IMR-90 (cell line): ENCODE results near the gene GUCD1. TPM values are rescaled to one million over a fixed set of nuclear protein-coding genes. Genes with fewer than 3 reads are reported as not detected.

Source experiments
- ATAC-seq: fragments of 200-7000 bp; cut with Tn5 transposase; 2 replicates; pipeline ENCODE4 v1.9.1; 2020; ENCODE audit warnings: low read depth, mild to moderate bottlenecking, moderate library complexity
- BruUV-seq: library from RNA; stranded (reverse); fragments of 400-500 nt; replicated peaks from 2 replicates; lab custom pipeline; 2021; lab: Mats Ljungman, UMichigan
- CTCF ChIA-PET: fragments of 300-600 bp; formaldehyde crosslinking; extraction: SDS; loops from one replicate; lab custom pipeline; 2021; ENCODE audit warnings: antibody characterized with exemption; lab: Yijun Ruan, JAX
- POLR2A ChIA-PET: fragments of 300-600 bp; sonication (Branson Sonifier 250); formaldehyde crosslinking; loops from one replicate; lab custom pipeline; 2022; ENCODE audit warnings: antibody characterized with exemption; ENCODE audit not compliant: unreplicated experiment; lab: Charles Lee
- DNase-seq: peaks from one replicate; pipeline ENCODE4 v3.0.0; 2013
- H2AFZ ChIP-seq: replicated peaks from 2 replicates; pipeline ENCODE3; 2013; ENCODE audit warnings: low read length, mild to moderate bottlenecking; ENCODE audit not compliant: poor library complexity
- H2AK5ac ChIP-seq: 2 replicates; pipeline ENCODE4 v1.6.1; 2013; ENCODE audit warnings: low read depth, low read length, inconsistent platforms
- H2AK9ac ChIP-seq: replicated peaks from 2 replicates; pipeline ENCODE3; 2013; ENCODE audit warnings: mild to moderate bottlenecking, low read depth, low read length, moderate library complexity; ENCODE audit not compliant: poor library complexity
- H2BK120ac ChIP-seq: 2 replicates; pipeline ENCODE4 v1.6.1; 2013; ENCODE audit warnings: low read depth, low read length, inconsistent platforms
- H2BK15ac ChIP-seq: 3 replicates; pipeline ENCODE4 v1.6.1; 2013; ENCODE audit warnings: low read depth, low read length, inconsistent platforms
- H2BK20ac ChIP-seq: 2 replicates; pipeline ENCODE4 v1.6.1; 2013; ENCODE audit warnings: low read depth, mild to moderate bottlenecking, inconsistent platforms, low read length, moderate library complexity
- H2BK5ac ChIP-seq: 2 replicates; pipeline ENCODE4 v1.6.1; 2013; ENCODE audit warnings: mild to moderate bottlenecking, low read depth, low read length, inconsistent platforms; ENCODE audit not compliant: poor library complexity, severe bottlenecking
- H3K14ac ChIP-seq: replicated peaks from 2 replicates; pipeline ENCODE4 v1.6.1; 2013; ENCODE audit warnings: low read depth, low read length, inconsistent platforms
- H3K18ac ChIP-seq: 2 replicates; pipeline ENCODE4 v1.6.1; 2013; ENCODE audit warnings: low read depth, low read length, control low read depth
- H3K23ac ChIP-seq: 2 replicates; pipeline ENCODE4 v1.6.1; 2013; ENCODE audit warnings: low read depth, low read length, inconsistent platforms
- H3K27ac ChIP-seq: 2 replicates; pipeline ENCODE4 v1.5.1; 2013; ENCODE audit warnings: mild to moderate bottlenecking, control low read depth, low read length; ENCODE audit not compliant: insufficient read depth
- H3K27me3 ChIP-seq: 2 replicates; pipeline ENCODE4 v1.6.1; 2013; ENCODE audit warnings: low read length; ENCODE audit not compliant: control insufficient read depth, insufficient read depth
- H3K36me3 ChIP-seq: 2 replicates; pipeline ENCODE4 v1.6.1; 2013; ENCODE audit warnings: low read length, mixed read lengths; ENCODE audit not compliant: control insufficient read depth, insufficient read depth
- H3K4ac ChIP-seq: 2 replicates; pipeline ENCODE4 v1.6.1; 2013; ENCODE audit warnings: low read depth, low read length, inconsistent platforms
- H3K4me1 ChIP-seq: 2 replicates; pipeline ENCODE4 v1.6.1; 2013; ENCODE audit warnings: low read length, mixed read lengths; ENCODE audit not compliant: control insufficient read depth, insufficient read depth
- H3K4me2 ChIP-seq: 2 replicates; pipeline ENCODE4 v1.6.1; 2013; ENCODE audit warnings: low read depth, mild to moderate bottlenecking, control low read depth, low read length, moderate library complexity
- H3K4me3 ChIP-seq: 2 replicates; pipeline ENCODE4 v1.5.1; 2013; ENCODE audit warnings: low read depth, mild to moderate bottlenecking, control low read depth, low read length, moderate library complexity; ENCODE audit not compliant: insufficient read depth
- H3K56ac ChIP-seq: 2 replicates; pipeline ENCODE4 v1.6.1; 2013; ENCODE audit warnings: low read length, inconsistent platforms; ENCODE audit not compliant: insufficient read depth; ENCODE audit errors: extremely low read depth
- H3K79me1 ChIP-seq, 2 experiments: 2 replicates each; pipeline ENCODE4 v1.6.1; 2013; ENCODE audit warnings: low read length in 2 of 2, inconsistent platforms in 1 of 2, low read depth in 1 of 2
- H3K9ac ChIP-seq: 2 replicates; pipeline ENCODE4 v1.6.1; 2013; ENCODE audit warnings: low read depth, low read length, control low read depth
- H3K9me1 ChIP-seq: 2 replicates; pipeline ENCODE4 v1.6.1; 2013; ENCODE audit warnings: low read length, inconsistent platforms; ENCODE audit not compliant: insufficient read depth
- H3K9me3 ChIP-seq: 2 replicates; pipeline ENCODE4 v1.6.1; 2013; ENCODE audit warnings: low read length; ENCODE audit not compliant: control insufficient read depth, insufficient read depth
- H4K20me1 ChIP-seq: 2 replicates; pipeline ENCODE4 v1.6.1; 2013; ENCODE audit warnings: low read length, inconsistent platforms; ENCODE audit not compliant: insufficient read depth
- H4K5ac ChIP-seq: 2 replicates; pipeline ENCODE4 v1.6.1; 2013; ENCODE audit warnings: mild to moderate bottlenecking, low read depth, low read length, control low read depth
- H4K8ac ChIP-seq, 2 experiments: 2 replicates each; pipeline ENCODE4 v1.6.1; 2013; ENCODE audit warnings: low read depth in 2 of 2, low read length in 2 of 2, control low read depth in 1 of 2, inconsistent platforms in 1 of 2
- H4K91ac ChIP-seq: 2 replicates; pipeline ENCODE4 v1.6.1; 2013; ENCODE audit warnings: low read depth, low read length, inconsistent platforms; ENCODE audit not compliant: insufficient read depth
- BHLHE40 ChIP-seq: fragments of 150-350 bp; IDR thresholded peaks from 2 replicates; pipeline ENCODE4 v1.6.1; 2016; ENCODE audit warnings: mild to moderate bottlenecking, low read depth, low read length
- CEBPB ChIP-seq: IDR thresholded peaks from 2 replicates; pipeline ENCODE4 v1.6.1; 2012; ENCODE audit warnings: low read depth, low read length, improper control_type of control experiment
- FOS ChIP-seq: fragments of 150-350 bp; IDR thresholded peaks from 2 replicates; pipeline ENCODE4 v1.6.1; 2016; ENCODE audit warnings: low read depth, low read length
- MAFK ChIP-seq: IDR thresholded peaks from 2 replicates; pipeline ENCODE4 v1.6.1; 2012; ENCODE audit warnings: low read depth, low read length, improper control_type of control experiment
- MAZ ChIP-seq: IDR thresholded peaks from 2 replicates; pipeline ENCODE4 v1.6.1; 2012; ENCODE audit warnings: low read depth, mild to moderate bottlenecking, low read length, improper control_type of control experiment, moderate library complexity, borderline replicate concordance
- MXI1 ChIP-seq: IDR thresholded peaks from 2 replicates; pipeline ENCODE4 v1.6.1; 2012; ENCODE audit warnings: low read depth, mild to moderate bottlenecking, low read length, moderate library complexity, borderline replicate concordance
- NFE2L2 ChIP-seq: fragments of 150-350 bp; IDR thresholded peaks from 2 replicates; pipeline ENCODE4 v1.6.1; 2016; ENCODE audit warnings: low read depth, mild to moderate bottlenecking, low read length
- POLR2A ChIP-seq: IDR thresholded peaks from 2 replicates; pipeline ENCODE4 v1.6.1; 2012; ENCODE audit warnings: mild to moderate bottlenecking, low read depth, low read length
- RAD21 ChIP-seq: IDR thresholded peaks from 2 replicates; pipeline ENCODE4 v1.6.1; 2012; ENCODE audit warnings: low read length, improper control_type of control experiment
- RCOR1 ChIP-seq: IDR thresholded peaks from 2 replicates; pipeline ENCODE4 v1.6.1; 2012; ENCODE audit warnings: mild to moderate bottlenecking, low read length, improper control_type of control experiment; ENCODE audit not compliant: insufficient replicate concordance
- RFX5 ChIP-seq: IDR thresholded peaks from 2 replicates; pipeline ENCODE4 v1.8.0; 2012; ENCODE audit warnings: low read depth, mild to moderate bottlenecking, low read length, moderate library complexity
- SMC3 ChIP-seq: fragments of 150-350 bp; IDR thresholded peaks from 2 replicates; pipeline ENCODE4 v1.6.1; 2016; ENCODE audit warnings: low read depth, mild to moderate bottlenecking, antibody characterized with exemption, low read length, moderate library complexity
- WGBS, 2 experiments: methylation state at CpG; one replicate each; pipeline versions ENCODE4 v1.1.5 to v1.1.7; 2013; ENCODE audit warnings: missing lambda C conversion rate in 2 of 2; ENCODE audit not compliant: insufficient read length in 1 of 2; ENCODE audit errors: extremely low coverage in 2 of 2; 5-methylcytosine and 5-hydroxymethylcytosine counted together
- dilution Hi-C: fragments of 300-500 bp; cut with HindIII; formaldehyde crosslinking; loops from one replicate; pipeline ENCODE4 v1.14.3; 2018; ENCODE audit warnings: low sequenced_read_pairs; ENCODE audit not compliant: unreplicated experiment
- in situ Hi-C: fragments of 300-500 bp; cut with MboI; formaldehyde crosslinking; loops from 3 replicates; pipeline ENCODE4 v1.14.3; 2019; ENCODE audit warnings: low sequenced_read_pairs, inconsistent platforms, mixed read lengths
- intact Hi-C: fragments of 100-400 bp; cut with micrococcal nuclease; formaldehyde crosslinking; loops from 2 replicates; pipeline ENCODE4 v1.10.0; 2022
- polyA plus RNA-seq, 3 experiments: library from polyadenylated mRNA; depleted of rRNA; stranded (reverse); fragments of >200 nt; gene quantifications; 2 replicates each; pipeline ENCODE4 v1.2.3, GENCODE V29; 2012; ENCODE audit warnings: low replicate concordance in 1 of 3
- total RNA-seq: library from RNA; depleted of rRNA; stranded (reverse); fragments of >200 nt; gene quantifications from 2 replicates; pipeline ENCODE4 v1.2.3, GENCODE V29; 2012
- TF ChIP-seq, protein P1 (sequence below): fragments of 150-350 bp; IDR thresholded peaks from 2 replicates; pipeline ENCODE4 v1.6.1; 2016; ENCODE audit warnings: low read depth, mild to moderate bottlenecking, low read length, moderate library complexity, borderline replicate concordance
- TF ChIP-seq, protein P2 (sequence below): fragments of 150-350 bp; IDR thresholded peaks from 2 replicates; pipeline ENCODE4 v1.6.1; 2017; ENCODE audit warnings: mild to moderate bottlenecking, antibody characterized with exemption, low read length, low read depth

The GUCD1 gene
- total and polyA plus RNA-seq, 2 of the 4 experiments (the other 2 are of a cell fraction) = 97.6 to 143 TPM

DNA sequence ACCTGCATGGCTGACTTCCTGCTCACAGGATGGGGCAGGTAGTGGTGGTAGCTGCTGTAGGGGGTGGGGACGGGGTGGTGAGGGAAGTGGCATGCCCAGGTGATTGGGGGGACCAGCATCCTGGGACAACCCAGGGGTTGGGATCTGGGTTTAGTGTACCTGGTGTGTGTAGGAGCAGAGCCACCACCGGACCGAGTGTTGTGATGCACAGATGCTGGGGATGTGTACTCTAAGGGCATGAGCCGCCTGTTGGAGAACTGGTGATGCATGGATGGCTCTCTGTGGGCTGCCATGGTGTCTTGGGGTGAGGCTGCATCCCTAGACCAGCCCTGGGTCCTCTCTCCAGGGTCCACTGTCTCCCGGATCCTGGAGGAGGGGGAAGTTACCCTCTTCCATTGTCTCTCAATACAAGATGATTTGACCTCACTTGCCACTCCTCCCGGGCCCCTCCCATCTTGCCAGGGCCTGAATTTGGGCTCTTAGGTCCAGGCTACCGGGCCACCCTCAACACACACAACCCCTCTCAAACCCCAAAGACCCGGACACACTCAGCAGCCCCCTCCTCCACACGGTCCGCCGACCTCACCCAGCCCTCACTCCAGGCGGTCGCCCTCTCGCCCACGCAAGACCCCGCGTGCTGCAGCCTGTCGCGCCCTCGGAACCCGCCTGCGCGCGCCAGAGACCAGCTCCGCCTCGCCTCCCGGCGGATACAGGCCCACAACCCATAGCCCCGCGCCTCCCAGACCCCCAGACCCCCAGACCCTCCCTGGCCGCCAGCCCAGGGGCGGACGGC lies 37.3 kb upstream of the GUCD1 start:
- DNase-seq (no peak), ATAC-seq (peak; percentile 22)
- BruUV-seq = no TSS peak
- dilution Hi-C loops = no loop called here
- Histone ChIP-seq H3K4ac (peak overlapping the region; percentile 81), H3K9me1 (peaks cover 11% of the 10 kb centered on the region), H2AK5ac (no peak overlapping the region), H3K14ac (peak overlapping the region; percentile 66), H2BK5ac (peak overlapping the region; percentile 8), H4K91ac (peak overlapping the region; percentile 72), H3K9ac (peak overlapping the region; percentile 68), H3K79me1 (peaks cover 0 to 8% of the 10 kb centered on the region in 2 experiments; a peak in 2 of 4 replicates), H2BK20ac (no peak overlapping the region), H3K4me3 (peak overlapping the region; percentile 47), H3K23ac (peak overlapping the region; percentile 17), H3K56ac (peak overlapping the region; percentile 10; the same call in 1 of the 2 replicates), H3K18ac (no peak overlapping the region), H3K4me2 (peak overlapping the region; percentile 66), H3K27ac (peak overlapping the region; percentile 12; the same call in 1 of the 2 replicates), H3K36me3 (peaks cover 14% of the 10 kb centered on the region; the same call in 1 of the 2 replicates), H4K5ac (no peak overlapping the region), H2AFZ (peak overlapping the region; percentile 92), H2BK120ac (no peak overlapping the region), H3K9me3 (no peaks in the 10 kb centered on the region), H4K20me1 (no peaks in the 10 kb centered on the region), H3K4me1 (no peaks in the 10 kb centered on the region), H2BK15ac (no peak overlapping the region; the same call in 2 of the 3 replicates), H4K8ac (peak overlapping the region in 1 of 2 experiments; percentile 44; a peak in 2 of 4 replicates), H3K27me3 (no peaks in the 10 kb centered on the region), H2AK9ac (peak overlapping the region; percentile 35)
- in situ Hi-C loops = no loop called here
- POLR2A ChIA-PET = no interaction called here
- intact Hi-C loops = no loop called here
- CTCF ChIA-PET = no interaction called here
- 24% methylated on average over 8 of the region's 33 CpGs; no CpG with 5 or more reads in 1 of the 2 experiments for WGBS, 2 experiments
- TF ChIP-seq, protein P1, sequence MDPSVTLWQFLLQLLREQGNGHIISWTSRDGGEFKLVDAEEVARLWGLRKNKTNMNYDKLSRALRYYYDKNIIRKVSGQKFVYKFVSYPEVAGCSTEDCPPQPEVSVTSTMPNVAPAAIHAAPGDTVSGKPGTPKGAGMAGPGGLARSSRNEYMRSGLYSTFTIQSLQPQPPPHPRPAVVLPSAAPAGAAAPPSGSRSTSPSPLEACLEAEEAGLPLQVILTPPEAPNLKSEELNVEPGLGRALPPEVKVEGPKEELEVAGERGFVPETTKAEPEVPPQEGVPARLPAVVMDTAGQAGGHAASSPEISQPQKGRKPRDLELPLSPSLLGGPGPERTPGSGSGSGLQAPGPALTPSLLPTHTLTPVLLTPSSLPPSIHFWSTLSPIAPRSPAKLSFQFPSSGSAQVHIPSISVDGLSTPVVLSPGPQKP = no peak
- TF ChIP-seq FOS (no peak), MAZ (no peak), SMC3 (no peak), CEBPB (no peak), RAD21 (no peak), POLR2A (no peak), NFE2L2 (no peak), MAFK (no peak), RCOR1 (no peak), BHLHE40 (no peak), MXI1 (no peak), RFX5 (no peak)
- TF ChIP-seq, protein P2, sequence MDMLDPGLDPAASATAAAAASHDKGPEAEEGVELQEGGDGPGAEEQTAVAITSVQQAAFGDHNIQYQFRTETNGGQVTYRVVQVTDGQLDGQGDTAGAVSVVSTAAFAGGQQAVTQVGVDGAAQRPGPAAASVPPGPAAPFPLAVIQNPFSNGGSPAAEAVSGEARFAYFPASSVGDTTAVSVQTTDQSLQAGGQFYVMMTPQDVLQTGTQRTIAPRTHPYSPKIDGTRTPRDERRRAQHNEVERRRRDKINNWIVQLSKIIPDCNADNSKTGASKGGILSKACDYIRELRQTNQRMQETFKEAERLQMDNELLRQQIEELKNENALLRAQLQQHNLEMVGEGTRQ = no peak
